ENCODE data around the gene RXRA.

RXRA gene

DNA sequence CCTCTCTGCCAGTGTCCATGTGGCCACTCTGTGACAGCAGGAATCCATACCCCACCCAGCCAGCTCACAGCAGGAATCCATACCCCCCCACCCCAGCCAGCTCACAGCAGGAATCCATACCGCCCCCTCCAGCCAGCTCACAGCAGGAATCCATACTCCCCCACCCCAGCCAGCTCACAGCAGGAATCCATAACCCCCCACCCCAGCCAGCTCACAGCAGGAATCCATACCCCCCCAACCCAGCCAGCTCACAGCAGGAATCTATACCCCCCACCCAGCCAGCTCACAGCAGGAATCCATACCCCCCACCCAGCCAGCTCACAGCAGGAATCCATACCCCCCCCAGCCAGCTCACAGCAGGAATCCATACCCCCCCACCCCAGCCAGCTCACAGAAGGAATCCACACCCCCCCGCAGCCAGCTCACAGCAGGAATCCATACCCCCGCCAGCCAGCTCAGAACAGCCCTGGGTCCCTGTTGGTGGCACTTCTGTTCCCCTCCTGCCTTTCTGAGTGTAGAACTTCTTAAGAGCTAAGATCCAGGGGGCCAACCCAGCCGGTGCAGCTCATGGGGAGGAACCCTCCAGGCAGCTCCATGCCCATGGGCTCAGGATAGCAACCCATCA, 8.4 kb upstream of the RXRA start:
- TF ChIP-seq CTCF (IDR thresholded peaks at IDR 0.05; ENCODE audit: low read length) = no peak
- TF ChIP-seq EZH2 (IDR thresholded peaks at IDR 0.05; ENCODE audit: borderline replicate concordance, low read length) = no peak
- Histone ChIP-seq H4K20me1 (ENCODE audit: insufficient read depth, low read length) (no peaks in the 10 kb centered on the region), H3K27me3 (ENCODE audit: insufficient read depth, low read length) (peaks cover 5% of the 10 kb centered on the region; the same call in 1 of the 2 replicates), H3K79me2 (ENCODE audit: insufficient read depth, low read length) (no peaks in the 10 kb centered on the region), H3K9me2 (ENCODE audit: low read depth, low read length) (no peaks in the 10 kb centered on the region), H3K27ac (ENCODE audit: low read depth, low read length, poor library complexity, severe bottlenecking) (no peak overlapping the region), H3K4me2 (ENCODE audit: low read length) (no peak overlapping the region), H3K9ac (ENCODE audit: low read length) (no peak overlapping the region), H3K9me3 (ENCODE audit: low read length) (no peaks in the 10 kb centered on the region), H2AFZ (ENCODE audit: low read length) (no peak overlapping the region), H3K36me3 (ENCODE audit: insufficient read depth, low read length) (no peaks in the 10 kb centered on the region), H3F3A (ENCODE audit: insufficient read depth, low read length) (no peaks in the 10 kb centered on the region), H3K4me3 (ENCODE audit: low read depth, low read length, poor library complexity, severe bottlenecking) (no peak overlapping the region), H3K4me1 (ENCODE audit: insufficient read depth, low read length, severe bottlenecking) (peaks cover 36% of the 10 kb centered on the region)

- H3F3A ChIP-seq (ENCODE audit: insufficient read depth, low read length) = no peaks in the 10 kb centered on the region
- no peak overlapping the region for H3K4me3 ChIP-seq (ENCODE audit: low read depth, low read length, poor library complexity, severe bottlenecking)
- peaks cover 36% of the 10 kb centered on the region for H3K4me1 ChIP-seq (ENCODE audit: insufficient read depth, low read length, severe bottlenecking)
- no peaks in the 10 kb centered on the region for H3K36me3 ChIP-seq (ENCODE audit: insufficient read depth, low read length)
- H3K9ac ChIP-seq (ENCODE audit: low read length) = no peak overlapping the region
- peaks cover under 1% of the 10 kb centered on the region; the same call in 1 of the 2 replicates for H3K27me3 ChIP-seq (ENCODE audit: insufficient read depth, low read length)
- no peaks in the 10 kb centered on the region for H3K9me2 ChIP-seq (ENCODE audit: low read depth, low read length)
- H3K9me3 ChIP-seq (ENCODE audit: low read length) = no peaks in the 10 kb centered on the region
- H3K27ac ChIP-seq (ENCODE audit: low read depth, low read length, poor library complexity, severe bottlenecking) = no peak overlapping the region
- H3K4me2 ChIP-seq (ENCODE audit: low read length) = no peak overlapping the region
- no peaks in the 10 kb centered on the region for H3K79me2 ChIP-seq (ENCODE audit: insufficient read depth, low read length)
- H2AFZ ChIP-seq (ENCODE audit: low read length) = no peak overlapping the region
- no peaks in the 10 kb centered on the region for H4K20me1 ChIP-seq (ENCODE audit: insufficient read depth, low read length)
- TF ChIP-seq CTCF (IDR thresholded peaks at IDR 0.05; ENCODE audit: low read length) (no peak), EZH2 (IDR thresholded peaks at IDR 0.05; ENCODE audit: borderline replicate concordance, low read length) (no peak)
These were observed 7.8 kb upstream of the RXRA start for GRCh38 chr9:134318481-134318891.

GRCh38 chr9:134318941-134319305, 7.3 kb upstream of the RXRA start:
- no peaks in the 10 kb centered on the region for H3K36me3 ChIP-seq (ENCODE audit: insufficient read depth, low read length)
- no peak overlapping the region for H3K4me2 ChIP-seq (ENCODE audit: low read length)
- H3K4me3 ChIP-seq (ENCODE audit: low read depth, low read length, poor library complexity, severe bottlenecking) = no peak overlapping the region
- H3K9me2 ChIP-seq (ENCODE audit: low read depth, low read length) = no peaks in the 10 kb centered on the region
- TF ChIP-seq CTCF (IDR thresholded peaks at IDR 0.05; ENCODE audit: low read length) (no peak), EZH2 (IDR thresholded peaks at IDR 0.05; ENCODE audit: borderline replicate concordance, low read length) (no peak)
- H2AFZ ChIP-seq (ENCODE audit: low read length) = no peak overlapping the region
- no peak overlapping the region for H3K9ac ChIP-seq (ENCODE audit: low read length)
- H3K4me1 ChIP-seq (ENCODE audit: insufficient read depth, low read length, severe bottlenecking) = peaks cover 36% of the 10 kb centered on the region
- H3K27me3 ChIP-seq (ENCODE audit: insufficient read depth, low read length) = no peaks in the 10 kb centered on the region
- no peaks in the 10 kb centered on the region for H3K9me3 ChIP-seq (ENCODE audit: low read length)
- no peaks in the 10 kb centered on the region for H3F3A ChIP-seq (ENCODE audit: insufficient read depth, low read length)
- no peaks in the 10 kb centered on the region for H3K79me2 ChIP-seq (ENCODE audit: insufficient read depth, low read length)
- no peaks in the 10 kb centered on the region for H4K20me1 ChIP-seq (ENCODE audit: insufficient read depth, low read length)
- no peak overlapping the region for H3K27ac ChIP-seq (ENCODE audit: low read depth, low read length, poor library complexity, severe bottlenecking)
